IPS-NIHi7 (cell line): ENCODE measurements around the gene RAB30.
"Not testable (repeated sequence)": the region's sequence is repeated elsewhere in the genome, so short reads cannot be mapped to it uniquely, and the experiment has no call there.

Experiments
- DNase-seq: peaks from one replicate; pipeline ENCODE4 v3.0.0; 2012; ENCODE audit warnings: mixed read lengths; ENCODE audit errors: extremely low spot score

RAB30 gene

DNA sequence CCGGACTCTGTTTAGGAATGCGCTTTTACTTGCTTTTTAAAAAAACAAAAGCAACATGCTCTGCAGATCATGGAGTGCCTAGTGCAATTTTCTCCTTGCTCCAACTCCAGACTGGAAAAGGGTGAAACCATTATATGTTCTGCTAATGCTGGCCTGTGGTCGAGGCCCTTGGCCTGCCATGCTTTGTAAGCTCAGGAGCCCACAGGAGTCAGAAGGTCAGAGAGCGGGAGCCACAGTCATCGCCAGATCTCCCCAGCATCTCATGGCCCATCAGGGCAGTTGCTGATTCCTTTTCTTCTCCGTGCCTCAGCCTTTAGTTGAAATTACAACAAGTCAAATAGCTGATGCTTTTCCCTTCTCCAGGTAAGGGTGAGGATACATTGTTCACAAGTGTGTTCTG lies 89.8 kb downstream of the RAB30 start:
- no peak for DNase-seq

- no peak for DNase-seq
These were observed 90.8 kb downstream of the RAB30 start for GRCh38 chr11:82980947-82981346.

DNA sequence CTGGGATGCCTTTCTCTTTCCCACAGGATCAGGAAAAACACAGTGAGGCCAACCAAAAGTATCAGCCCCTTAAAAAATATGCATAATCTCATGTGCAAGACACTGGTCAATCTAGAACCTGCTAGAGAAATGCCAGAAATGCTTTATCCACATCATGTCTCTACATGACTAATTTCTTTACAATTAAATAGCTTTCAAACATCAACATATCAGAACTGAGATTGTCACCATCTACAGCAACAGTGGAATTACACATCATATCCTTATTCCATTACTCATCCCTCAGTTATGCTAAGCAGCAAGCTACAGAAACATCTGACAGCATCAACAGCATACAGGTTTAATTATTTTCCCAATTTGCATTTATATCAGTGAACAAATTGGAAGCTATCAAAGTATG lies 91.4 kb downstream of the RAB30 start:
- no peak for DNase-seq

DNA sequence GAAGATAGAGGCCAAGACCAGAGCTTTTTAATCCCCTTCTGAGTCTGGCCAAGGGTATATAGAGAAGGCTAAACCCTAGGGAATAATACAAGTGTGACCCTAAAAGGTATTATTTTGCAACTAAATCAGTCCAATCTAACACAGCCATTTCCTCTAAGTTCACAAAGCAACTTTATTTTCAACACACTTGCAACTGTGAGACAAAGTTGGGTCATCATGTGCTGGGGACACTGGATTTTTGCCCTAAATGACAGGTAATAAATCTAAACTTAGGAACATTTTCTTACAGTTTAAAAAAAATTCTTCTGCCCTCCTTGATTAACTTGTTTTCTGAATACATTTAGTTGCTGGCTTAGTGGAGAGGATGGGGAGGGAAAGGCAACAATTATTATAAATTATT lies 91.9 kb downstream of the RAB30 start:
- DNase-seq, result no peak

GRCh38 chr11:82978422-82979099 lies 93.1 kb downstream of the RAB30 start:
- no peak for DNase-seq

DNA sequence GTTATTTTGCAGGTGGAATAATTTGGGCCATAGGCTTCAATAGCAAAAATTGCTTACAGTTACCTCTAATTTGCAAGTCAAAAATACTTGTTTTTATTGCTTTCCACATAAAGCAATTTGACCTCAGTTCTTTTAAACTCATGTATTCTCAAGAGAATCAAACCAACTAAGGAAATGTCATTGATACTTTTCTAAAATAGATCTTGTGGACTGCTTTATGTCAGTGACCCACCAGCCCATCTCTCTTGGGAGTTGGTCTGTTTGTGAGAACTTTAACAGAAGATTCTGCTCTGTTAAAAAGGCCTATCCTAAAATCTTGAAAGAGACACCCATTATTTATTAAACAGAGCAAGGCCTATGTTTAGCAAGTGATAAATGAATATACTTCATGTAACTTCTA lies 94.9 kb downstream of the RAB30 start:
- DNase-seq, result no peak

GRCh38 chr11:82975882-82976281 lies 95.8 kb downstream of the RAB30 start:
- no peak for DNase-seq

- no peak for DNase-seq
These were observed 96.8 kb downstream of the RAB30 start for GRCh38 chr11:82974851-82975250.

DNA sequence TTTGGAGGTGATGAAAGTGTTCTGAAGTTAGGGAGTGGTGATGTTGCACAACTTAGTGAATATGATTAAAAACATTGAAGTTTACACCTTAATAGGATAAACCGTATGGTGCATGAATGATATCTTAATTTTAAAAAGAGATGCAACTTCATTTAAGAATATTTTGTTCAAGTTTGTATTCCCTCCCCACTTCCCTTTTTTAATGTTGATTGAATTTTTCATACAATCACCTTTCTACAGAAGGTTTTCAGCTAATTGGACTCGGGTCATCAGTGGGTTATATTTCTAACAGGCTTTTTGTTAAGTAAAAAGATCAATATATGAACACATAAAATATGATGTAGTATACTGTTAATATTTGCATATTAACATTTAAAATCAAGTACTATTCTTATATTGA lies 97.6 kb downstream of the RAB30 start:
- DNase-seq, result no peak

- DNase-seq, result no peak
These were observed 99.6 kb downstream of the RAB30 start for GRCh38 chr11:82972103-82972502.

- DNase-seq, result not testable (repeated sequence)
These were observed 100.2 kb downstream of the RAB30 start for GRCh38 chr11:82971519-82971946.

- not testable (repeated sequence) for DNase-seq
These were observed 101.1 kb downstream of the RAB30 start for GRCh38 chr11:82970507-82971083.

GRCh38 chr11:82969811-82970210 lies 101.9 kb downstream of the RAB30 start:
- no peak for DNase-seq

DNA sequence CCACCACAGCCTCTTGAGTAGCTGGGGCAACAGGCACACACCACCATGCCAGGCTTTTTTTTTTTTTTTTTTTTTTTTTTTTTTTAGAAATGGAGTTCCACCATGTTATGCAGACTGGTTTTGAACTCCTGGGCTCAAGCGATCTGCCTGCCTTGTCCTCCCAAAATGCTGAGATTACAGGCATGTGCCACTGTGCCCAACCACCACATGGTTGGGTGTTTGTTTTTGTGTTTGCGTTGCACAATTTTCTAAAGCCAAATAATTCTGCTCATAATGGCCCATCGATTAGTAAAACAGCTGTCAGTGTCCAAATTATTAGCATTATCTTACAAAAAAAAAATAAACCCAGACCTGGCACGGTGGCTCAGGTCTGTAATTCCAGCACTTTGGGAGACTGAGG lies 104.3 kb downstream of the RAB30 start:
- no peak for DNase-seq

DNA sequence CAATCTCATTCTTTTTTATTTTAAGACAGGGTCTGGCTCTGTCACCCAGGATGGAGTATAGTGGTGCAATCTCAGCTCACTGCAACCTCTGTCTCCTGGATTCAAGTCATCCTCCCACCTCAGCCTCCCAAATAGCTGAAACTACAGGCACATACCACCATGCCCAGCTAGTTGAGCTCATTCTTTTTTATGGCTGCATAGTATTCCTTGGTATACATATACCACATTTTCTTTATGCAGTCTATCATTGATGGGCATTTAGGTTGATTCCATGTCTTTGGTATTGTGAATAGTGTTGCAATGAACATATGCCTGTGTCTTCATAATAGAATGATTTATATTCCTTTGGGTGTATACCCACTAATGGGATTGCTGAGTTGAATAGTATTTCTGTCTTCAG lies 109.7 kb downstream of the RAB30 start:
- DNase-seq, result not testable (repeated sequence)

GRCh38 chr11:82960779-82961143 lies 110.9 kb downstream of the RAB30 start:
- DNase-seq, result no peak

GRCh38 chr11:82959987-82960778 lies 111.5 kb downstream of the RAB30 start:
- DNase-seq, result no peak

DNA sequence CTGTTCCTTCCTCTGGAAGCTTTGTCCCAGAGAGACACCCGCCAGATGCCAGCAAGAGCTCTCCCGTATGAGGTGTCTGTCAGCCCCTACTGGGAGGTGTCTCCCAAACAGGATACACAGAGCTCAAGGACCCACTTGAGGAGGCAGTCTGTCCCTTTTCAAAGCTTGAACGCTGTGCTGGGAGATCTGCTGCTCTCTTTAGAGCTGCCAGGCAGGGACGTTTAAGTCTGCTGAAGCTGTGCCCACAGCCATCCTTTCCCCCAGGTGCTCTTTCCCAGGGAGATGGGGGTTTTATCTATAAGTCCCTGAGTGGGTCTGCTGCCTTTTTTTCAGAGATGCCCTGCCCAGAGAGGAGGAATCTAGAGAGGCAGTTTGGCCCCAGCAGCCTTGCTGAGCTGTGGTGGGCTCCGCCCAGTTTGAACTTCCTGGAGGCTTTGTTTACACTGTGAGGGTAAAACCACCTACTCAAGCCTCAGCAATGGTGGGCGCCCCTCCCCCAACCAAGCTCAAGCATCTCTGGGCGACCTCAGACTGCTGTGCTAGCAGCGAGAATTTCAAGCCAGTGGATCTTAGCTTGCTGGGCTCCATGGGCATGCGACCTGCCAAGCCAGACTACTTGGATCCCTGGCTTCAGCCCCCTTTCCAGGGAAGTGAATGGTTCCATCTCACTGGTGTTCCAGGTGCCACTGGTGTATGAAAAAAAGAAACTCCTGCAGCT lies 115.8 kb downstream of the RAB30 start:
- not testable (repeated sequence) for DNase-seq

DNA sequence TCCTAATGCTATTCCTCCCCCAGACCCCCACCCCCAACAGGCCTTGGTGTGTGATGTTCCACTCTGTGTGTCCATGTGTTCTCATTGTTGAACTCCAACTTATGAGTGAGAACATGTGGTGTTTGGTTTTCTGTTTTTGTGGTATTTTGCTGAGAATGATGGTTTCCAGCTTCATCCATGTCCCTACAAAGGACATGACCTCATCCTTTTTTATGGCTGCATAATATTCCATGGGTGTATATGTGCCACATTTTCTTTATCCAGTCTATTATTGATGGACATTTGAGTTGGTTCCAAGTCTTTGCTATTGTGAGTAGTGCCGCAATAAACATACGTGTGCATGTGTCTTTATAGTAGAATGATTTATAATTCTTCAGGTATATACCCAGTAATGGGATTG lies 121.2 kb downstream of the RAB30 start:
- DNase-seq, result not testable (repeated sequence)

GRCh38 chr11:82949352-82949751 lies 122.3 kb downstream of the RAB30 start:
- no peak for DNase-seq

DNA sequence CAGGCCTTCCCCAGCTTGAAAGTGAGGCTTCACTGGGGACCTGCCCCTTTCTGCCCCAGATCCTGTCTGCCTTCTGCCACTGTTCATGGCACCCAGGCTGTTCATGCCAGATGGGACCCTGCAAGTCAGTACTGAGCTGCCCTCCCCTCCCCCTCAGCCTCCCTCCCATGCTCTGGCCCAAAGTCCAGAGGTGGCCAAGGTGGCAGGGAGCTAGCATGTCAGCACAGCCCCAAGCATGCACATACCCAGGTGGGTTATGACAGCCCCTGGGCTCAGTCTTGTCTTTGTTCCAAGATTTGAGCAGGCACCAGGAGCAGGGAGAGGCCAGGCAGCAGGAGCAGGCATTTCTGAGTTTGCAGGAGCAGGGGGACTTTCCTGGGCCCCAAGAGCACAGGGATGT lies 126.0 kb downstream of the RAB30 start:
- DNase-seq, result no peak

GRCh38 chr11:82945041-82945440 lies 126.7 kb downstream of the RAB30 start:
- DNase-seq, result not testable (repeated sequence)
